KOPT-K1 (cell line): ENCODE measurements around the gene CPHXL.

ENCODE experiments used
- H3K27ac ChIP-seq: fragments of 200-600 bp; sonication (generic); 2 replicates; pipeline ENCODE4 v1.5.1; 2016; ENCODE audit warnings: antibody characterized with exemption, mild to moderate bottlenecking, low read depth, low read length; ENCODE audit not compliant: poor library complexity, severe bottlenecking
- H3K36me3 ChIP-seq: fragments of 200-600 bp; sonication (generic); 2 replicates; pipeline ENCODE4 v1.5.1; 2017; ENCODE audit warnings: antibody characterized with exemption, mild to moderate bottlenecking, low read length, moderate library complexity; ENCODE audit not compliant: insufficient read depth
- H3K9me3 ChIP-seq: fragments of 200-600 bp; sonication (generic); 2 replicates; pipeline ENCODE4 v1.5.1; 2017; ENCODE audit warnings: antibody characterized with exemption, low read length, mild to moderate bottlenecking; ENCODE audit not compliant: insufficient read depth, poor library complexity, severe bottlenecking

The CPHXL gene

DNA sequence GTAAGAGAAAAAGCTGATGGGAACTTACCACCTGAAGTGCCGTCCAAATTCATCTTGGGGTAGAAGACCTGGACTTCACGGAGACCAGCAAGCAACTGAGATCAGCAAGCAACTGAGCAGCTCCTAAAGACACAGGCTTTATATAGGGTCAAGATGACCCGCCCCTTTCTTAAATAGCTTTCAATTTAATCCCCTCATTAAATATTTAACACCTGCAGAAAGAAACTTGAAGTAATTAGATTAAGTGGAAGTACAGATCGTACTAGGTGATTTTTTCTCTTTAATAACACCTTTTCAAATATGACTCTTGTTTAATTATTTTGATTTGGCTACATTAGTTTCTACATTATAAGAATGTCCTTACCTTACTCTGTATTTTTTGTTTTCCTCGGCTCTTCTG lies at the start of gene CPHXL:
CPHXL (minus strand) TSS at position 101 of the 400 bp plus-strand sequence; CDS start at position 53, 48 bp downstream.
- Histone ChIP-seq H3K9me3 (no peaks in the 10 kb centered on the region), H3K36me3 (no peaks in the 10 kb centered on the region), H3K27ac (no peak within 1 kb of the TSS)

- Histone ChIP-seq H3K36me3 (no peaks in the 10 kb centered on the region), H3K27ac (no peak overlapping the region), H3K9me3 (peaks cover 7% of the 10 kb centered on the region)
Observed at GRCh38 chr16:75774197-75774596, 47.9 kb upstream of the CPHXL start.

DNA sequence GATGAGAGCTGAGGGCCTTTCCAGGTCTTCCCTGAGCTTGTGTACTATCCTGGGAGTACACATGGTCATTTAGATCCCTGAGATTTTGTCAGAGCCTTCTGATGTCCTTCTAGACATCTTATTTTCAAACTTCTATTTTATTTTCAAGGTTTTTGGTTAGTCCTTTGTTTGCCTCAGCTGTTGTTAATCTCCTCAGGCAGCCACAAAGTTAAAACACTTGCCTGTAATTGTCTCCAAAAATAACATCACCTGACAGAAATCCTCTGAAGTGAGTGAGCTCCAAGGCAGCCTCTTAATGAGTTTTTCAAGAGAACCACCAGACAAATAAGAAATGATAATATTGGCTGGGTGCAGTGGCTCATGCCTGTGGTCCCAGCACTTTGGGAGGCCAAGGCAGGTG lies 43.8 kb upstream of the CPHXL start:
- no peak overlapping the region for H3K27ac ChIP-seq
- H3K36me3 ChIP-seq: no peaks in the 10 kb centered on the region
- peaks cover 7% of the 10 kb centered on the region for H3K9me3 ChIP-seq

GRCh38 chr16:75764154-75764768 lies 38.0 kb upstream of the CPHXL start:
- no peak overlapping the region for H3K27ac ChIP-seq
- no peaks in the 10 kb centered on the region for H3K36me3 ChIP-seq
- H3K9me3 ChIP-seq: no peaks in the 10 kb centered on the region

- no peaks in the 10 kb centered on the region for H3K9me3 ChIP-seq
- no peaks in the 10 kb centered on the region for H3K36me3 ChIP-seq
- no peak overlapping the region for H3K27ac ChIP-seq
Observed at GRCh38 chr16:75763204-75763603, 36.9 kb upstream of the CPHXL start.

DNA sequence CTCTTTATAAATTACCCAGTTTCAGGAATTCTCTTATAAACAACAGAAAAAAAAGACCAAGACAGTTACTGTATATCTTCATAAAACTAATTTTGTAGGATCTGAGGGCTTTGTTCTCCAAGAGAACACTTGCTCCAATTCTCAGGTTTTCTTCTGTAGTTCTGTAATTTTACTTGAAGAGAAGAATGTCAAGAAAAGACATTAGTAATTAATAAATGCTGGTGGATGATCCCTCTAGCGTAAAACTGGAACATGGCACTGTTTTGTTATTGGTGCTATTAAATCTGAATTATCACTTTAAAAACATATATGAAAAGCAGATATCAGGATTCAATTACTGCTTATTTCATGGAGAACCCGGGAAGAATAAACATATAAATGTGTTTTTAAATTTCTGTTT lies 36.5 kb upstream of the CPHXL start:
- no peaks in the 10 kb centered on the region for H3K36me3 ChIP-seq

GRCh38 chr16:75761108-75761507 lies 34.8 kb upstream of the CPHXL start:
- H3K36me3 ChIP-seq: no peaks in the 10 kb centered on the region
- no peaks in the 10 kb centered on the region for H3K9me3 ChIP-seq
- no peak overlapping the region for H3K27ac ChIP-seq

More for the DNA sequence above, 36.5 kb upstream of the CPHXL start:
- Histone ChIP-seq H3K9me3 (no peaks in the 10 kb centered on the region), H3K27ac (no peak overlapping the region)

DNA sequence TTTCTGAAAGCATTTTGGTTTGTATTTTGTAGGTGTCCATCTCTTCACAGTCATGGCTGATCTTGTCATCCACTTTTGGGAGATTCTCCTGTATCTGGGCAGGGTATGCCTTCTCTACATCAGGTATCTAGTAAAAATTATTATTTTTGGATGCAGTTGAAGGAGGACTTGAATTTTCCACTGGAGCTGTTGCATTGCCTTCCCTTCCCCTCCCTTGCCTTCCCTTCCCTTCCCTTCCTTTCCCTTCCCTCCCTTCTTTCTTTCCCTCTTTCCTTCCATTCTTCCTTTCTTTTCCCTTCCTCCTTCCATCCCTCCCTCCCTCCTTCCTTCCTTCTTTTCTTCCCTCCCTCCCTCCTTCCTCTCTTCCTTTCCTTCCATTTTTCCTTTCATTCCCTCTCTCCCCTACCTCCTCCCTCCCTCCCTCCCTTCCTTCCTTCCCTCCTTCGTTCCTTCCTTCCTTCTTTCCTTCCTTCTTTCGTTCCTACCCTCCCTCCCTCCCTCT lies 33.8 kb upstream of the CPHXL start:
- Histone ChIP-seq H3K27ac (no peak overlapping the region), H3K9me3 (no peaks in the 10 kb centered on the region), H3K36me3 (no peaks in the 10 kb centered on the region)

GRCh38 chr16:75758215-75758614 lies 31.9 kb upstream of the CPHXL start:
- H3K9me3 ChIP-seq: no peaks in the 10 kb centered on the region
- H3K27ac ChIP-seq: no peak overlapping the region
- H3K36me3 ChIP-seq: no peaks in the 10 kb centered on the region

GRCh38 chr16:75754141-75754540 lies 27.9 kb upstream of the CPHXL start:
- H3K36me3 ChIP-seq: no peaks in the 10 kb centered on the region
- peaks cover 3% of the 10 kb centered on the region for H3K9me3 ChIP-seq
- H3K27ac ChIP-seq: no peak overlapping the region

DNA sequence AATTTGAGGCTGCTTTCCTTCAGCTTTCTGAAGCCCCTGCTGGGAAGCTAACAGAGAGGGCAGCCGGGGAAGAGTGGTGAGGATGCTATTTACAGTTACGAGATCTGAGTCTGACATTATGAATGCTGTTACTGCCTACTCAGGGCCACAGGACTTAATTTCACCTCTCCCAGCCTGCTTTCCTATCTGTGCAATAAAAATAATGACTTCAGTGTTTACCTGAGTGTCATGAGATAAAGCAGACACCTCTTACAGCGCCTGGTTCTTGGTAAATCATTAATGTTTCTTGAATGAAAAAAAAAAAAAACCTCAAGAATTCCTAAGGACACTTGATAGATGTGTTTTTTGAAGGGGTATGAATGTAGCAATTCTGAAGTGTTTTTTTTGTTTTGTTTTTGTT lies 24.2 kb upstream of the CPHXL start:
- Histone ChIP-seq H3K36me3 (no peaks in the 10 kb centered on the region), H3K9me3 (peaks cover 14% of the 10 kb centered on the region), H3K27ac (no peak overlapping the region)

GRCh38 chr16:75746359-75746758 lies 20.1 kb upstream of the CPHXL start:
- Histone ChIP-seq H3K36me3 (no peaks in the 10 kb centered on the region), H3K9me3 (peaks cover 47% of the 10 kb centered on the region)

GRCh38 chr16:75745823-75746222 lies 19.5 kb upstream of the CPHXL start:
- Histone ChIP-seq H3K36me3 (no peaks in the 10 kb centered on the region), H3K27ac (no peak overlapping the region), H3K9me3 (peaks cover 48% of the 10 kb centered on the region)

More at GRCh38 chr16:75746359-75746758, 20.1 kb upstream of the CPHXL start:
- H3K27ac ChIP-seq: no peak overlapping the region

- H3K27ac ChIP-seq: no peak overlapping the region
- H3K9me3 ChIP-seq: peaks cover 48% of the 10 kb centered on the region
- H3K36me3 ChIP-seq: no peaks in the 10 kb centered on the region
Observed at GRCh38 chr16:75745242-75745641, 19.0 kb upstream of the CPHXL start.

DNA sequence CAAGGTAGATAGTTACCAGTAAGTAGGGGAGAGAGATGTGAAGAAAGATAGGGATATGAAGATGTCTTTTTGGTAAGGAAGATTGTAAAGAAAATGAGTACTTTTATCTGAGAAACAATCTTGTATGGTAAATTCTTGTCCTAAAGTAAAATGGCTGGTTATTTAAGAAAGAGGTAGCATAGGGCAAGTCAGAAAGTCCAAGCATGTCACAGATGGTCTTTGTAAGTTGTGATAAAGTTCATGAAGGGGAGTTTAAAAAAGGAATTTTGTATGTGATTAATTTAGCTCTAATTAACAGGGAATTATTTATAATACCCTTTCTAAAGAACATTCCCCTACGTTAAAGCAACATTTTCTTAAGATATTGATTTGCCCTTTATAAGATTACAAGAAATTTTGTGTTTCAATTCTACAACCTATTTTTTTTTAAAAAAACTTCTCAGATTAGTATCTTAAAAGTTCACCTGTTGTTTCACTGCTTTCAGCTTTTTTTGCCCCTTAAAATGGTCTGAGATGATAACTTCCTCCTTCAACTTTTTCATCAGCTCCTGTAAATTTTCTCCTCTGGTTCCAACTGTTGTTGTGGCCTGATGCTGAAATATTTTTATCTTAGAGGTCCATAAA lies 16.2 kb upstream of the CPHXL start:
- Histone ChIP-seq H3K27ac (no peak overlapping the region), H3K9me3 (peaks cover 34% of the 10 kb centered on the region), H3K36me3 (no peaks in the 10 kb centered on the region)
